ENCODE results near the gene PAM.
"Not testable (repeated sequence)": the region's sequence is repeated elsewhere in the genome, so short reads cannot be mapped to it uniquely, and the experiment has no call there.

PAM gene

GRCh38 chr5:103066326-103066725 is 311.2 kb downstream of the PAM start:
- no peak for DNase-seq (ENCODE audit: low read depth)

- DNase-seq (ENCODE audit: low read depth) = not testable (repeated sequence)
Observed at GRCh38 chr5:103073500-103073899, 318.4 kb downstream of the PAM start.

- no peak for DNase-seq (ENCODE audit: low read depth)
Observed at GRCh38 chr5:103075442-103075841, 320.3 kb downstream of the PAM start.

Measured in stimulated activated CD8-positive, alpha-beta memory T cell treated with anti-CD3 and anti-CD28 coated beads, Interleukin-12 subunit alpha, Interleukin-12 subunit beta, amount 100 ng/mL, for 1 hour (primary cell).